CMK (cell line): ENCODE results near the gene CMKLR1.
A peak's percentile ranks its signal among the peaks of the same experiment; 100 is the strongest.

Source experiments
- DNase-seq: peaks from one replicate; pipeline ENCODE4 v3.0.0-alpha.2; 2010; ENCODE audit warnings: low read depth

The CMKLR1 gene

DNA sequence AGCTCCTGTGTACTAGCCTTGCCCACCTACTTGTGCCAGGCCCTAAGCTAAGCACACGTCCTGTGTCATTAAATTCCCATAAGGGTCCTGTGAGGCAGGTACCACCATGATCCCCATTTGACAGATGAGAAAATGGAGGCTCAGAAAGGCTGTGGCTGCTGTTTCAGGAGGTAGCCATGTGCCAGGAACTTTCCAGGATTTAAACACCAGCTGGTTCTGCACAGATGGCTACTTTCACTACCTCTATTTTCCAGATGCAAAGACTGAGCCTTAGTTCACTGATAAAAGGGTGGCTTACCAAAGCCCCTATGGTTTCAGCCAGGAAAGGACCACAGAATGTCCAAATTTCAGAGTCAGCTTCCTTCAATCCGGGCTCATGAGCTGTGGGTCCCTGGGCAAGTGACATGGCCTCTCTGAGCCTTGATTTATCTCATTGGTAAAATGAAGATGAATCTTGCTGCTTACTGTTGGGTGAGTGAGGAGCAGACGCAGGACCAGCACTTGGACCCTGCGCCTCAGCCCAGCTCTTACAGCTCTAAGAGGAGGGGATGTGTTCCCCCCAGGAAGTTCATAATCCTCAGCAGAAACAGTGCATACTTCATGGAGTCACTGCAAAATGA, 23.5 kb downstream of the CMKLR1 start:
- no peak for DNase-seq

DNA sequence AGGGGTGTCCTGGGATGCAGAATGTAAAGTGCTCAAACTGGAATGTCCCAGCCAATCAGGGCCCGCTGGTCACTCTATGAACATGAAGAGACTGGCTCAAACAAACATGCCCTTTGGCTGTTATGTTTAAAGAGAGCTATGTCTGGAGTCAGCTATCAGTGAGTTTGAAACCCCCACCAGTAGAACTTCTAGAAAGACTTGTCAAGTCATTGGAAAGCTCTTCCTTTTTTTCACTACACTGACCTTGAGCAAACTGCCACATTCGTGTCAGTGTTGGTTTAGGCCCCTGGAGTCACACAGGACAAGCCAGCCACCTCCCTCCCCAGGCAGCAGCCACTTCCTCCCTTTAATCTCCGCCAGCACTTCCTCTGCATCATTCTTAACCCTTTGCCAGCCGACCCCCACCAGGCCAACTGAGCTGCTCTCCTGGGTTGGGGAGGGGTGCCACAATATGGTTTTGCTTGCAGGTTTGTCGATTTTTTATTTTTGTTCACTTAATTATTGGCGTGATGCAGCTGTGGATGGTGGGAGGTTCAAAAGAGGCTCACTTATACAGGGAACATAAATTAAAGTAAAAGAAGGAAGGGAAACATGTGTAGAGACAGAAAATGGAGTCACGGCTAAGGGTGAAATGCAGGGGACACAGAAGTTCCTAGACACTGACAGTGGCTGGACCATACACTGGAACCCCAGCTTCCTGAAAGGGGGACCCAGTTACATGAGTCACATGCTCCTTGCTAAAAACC, 25.3 kb downstream of the CMKLR1 start:
- peak; percentile 74 for DNase-seq

DNA sequence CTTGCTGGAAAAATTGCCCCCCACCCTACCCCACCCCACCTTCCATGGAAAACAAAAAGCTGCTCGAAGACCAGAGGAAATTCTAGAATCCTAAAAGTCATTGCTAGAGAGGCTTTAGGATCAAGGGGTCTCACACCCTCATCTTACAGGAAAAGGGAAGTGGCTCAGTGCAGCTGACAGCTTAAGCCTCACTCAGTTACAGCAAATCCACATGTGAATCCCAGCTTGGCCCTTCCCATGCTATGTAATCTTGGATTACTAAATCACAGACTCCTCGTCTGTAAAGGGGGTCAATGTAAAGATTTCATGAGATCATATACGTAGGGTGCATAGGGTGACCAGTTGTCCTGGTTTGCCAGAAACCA, 25.9 kb downstream of the CMKLR1 start:
- DNase-seq: no peak

DNA sequence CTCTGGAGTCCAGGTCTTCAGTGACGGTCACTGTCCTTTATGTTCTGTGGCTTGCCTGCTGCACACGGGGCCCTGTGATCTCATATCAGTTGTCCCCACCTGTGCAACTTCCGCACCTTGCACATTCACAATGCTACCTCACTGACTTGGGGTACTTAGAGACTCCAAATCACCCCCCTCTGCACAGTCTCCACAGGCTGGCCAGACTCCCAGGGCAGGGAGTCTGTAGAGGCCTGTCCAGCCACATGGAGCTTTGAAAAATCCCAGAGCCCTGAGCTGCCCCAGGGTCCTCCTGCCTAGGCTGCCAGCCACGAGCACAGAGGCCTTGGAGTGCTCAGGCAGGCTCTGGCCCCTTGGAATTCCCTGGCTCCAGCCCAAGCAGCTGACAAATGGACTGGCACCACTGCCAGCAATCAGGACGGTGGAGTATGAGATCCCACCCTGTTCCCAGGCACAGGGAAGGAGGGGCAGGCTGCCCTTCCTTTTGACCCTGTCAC, 26.4 kb downstream of the CMKLR1 start:
- no peak for DNase-seq

DNA sequence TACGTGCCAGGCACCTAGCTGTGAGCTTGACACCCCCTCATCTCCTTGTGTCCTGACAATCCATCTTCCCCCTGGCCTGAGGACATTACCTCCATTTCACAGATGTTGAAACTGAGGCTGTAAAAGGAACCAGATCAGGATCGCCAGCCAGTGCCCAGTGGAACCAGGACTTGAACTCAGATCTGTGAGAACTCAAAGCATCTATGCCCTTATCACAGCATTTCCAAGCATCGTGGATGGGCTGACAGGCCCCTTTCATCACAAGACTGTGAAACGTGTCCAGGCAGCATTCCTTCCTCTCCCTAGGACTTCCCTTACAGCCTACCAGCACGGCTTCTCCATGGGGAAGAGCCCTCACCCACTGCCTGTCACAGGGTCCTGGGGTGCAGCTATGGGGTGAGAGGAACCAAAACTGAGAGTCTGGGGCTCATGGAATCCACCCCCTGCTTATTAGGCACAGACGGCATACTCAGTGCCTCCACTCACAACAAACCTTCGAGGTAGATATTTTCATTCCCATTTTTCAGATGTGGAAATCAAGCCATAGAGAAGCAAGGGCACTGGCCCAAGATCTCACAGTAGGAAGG, 26.9 kb downstream of the CMKLR1 start:
- no peak for DNase-seq

DNA sequence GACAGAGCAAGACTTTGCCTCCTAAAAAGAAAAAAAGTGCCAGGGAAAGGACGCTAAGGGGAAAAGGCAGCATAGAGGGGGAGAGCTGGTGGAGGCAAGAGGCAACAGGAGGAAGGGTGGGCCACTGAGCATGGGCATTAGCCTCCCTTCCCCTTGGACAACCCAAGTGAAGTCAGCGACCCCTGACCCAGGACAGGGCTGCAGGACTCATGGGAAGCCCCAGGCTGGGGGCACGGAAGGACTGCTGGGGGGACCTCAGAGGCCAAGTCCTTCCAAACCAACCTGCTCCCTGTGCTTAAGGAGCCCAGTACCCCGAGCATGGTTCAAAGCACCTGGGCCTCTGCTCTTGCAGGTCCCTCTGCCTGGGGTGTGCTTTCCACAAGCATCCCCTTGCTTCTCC, 27.5 kb downstream of the CMKLR1 start:
- DNase-seq: no peak

DNA sequence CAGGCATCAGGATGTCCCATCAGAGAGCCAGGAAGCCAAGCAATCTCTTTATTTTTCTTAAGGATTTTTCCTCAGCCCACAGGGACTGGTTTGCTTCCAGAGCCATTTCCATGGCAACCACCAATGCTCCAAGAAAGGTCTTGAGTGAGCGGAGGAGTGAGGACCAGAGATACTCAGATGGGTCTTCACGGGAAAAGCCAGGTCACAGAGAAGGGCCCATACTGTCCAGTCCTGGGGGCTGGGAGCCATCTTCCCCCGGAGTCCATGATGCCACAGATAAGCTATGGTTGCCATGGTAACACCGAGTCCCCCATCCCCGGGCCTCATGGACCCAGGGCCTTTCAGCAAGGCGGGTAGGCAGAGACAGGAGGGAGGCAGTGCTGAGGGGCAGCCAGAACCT, 28.6 kb downstream of the CMKLR1 start:
- DNase-seq: no peak

DNA sequence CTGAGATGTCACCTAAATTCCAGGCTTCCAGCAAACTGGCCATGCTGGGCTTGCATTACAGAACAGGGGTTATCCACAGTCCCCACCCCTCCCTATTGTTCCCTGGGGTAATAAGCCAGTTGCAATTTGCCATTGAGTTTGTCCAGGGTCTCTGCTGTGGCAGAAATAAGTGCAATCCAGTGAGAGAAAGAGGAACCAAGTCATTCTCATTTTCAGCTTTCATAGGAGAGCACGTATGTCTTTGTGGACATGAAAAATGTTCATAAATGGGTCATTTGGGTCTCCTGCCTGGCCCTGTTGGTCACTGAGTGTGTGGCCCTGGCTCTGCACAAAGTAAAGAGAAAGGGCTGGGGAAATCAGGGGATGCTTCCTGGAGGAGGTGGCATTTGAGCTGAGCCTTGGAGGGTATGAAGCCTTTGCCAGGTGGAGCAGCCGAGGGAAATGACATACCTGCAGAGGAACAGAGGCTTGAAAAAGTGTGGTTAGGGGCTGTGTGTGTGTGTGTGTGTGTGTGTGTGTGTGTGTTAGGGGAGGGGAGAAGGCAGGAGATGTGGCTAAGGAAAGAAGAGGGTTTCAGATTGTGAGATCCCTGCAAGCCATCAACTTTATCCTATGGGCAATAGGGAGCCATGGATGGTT, 29.3 kb downstream of the CMKLR1 start:
- no peak for DNase-seq

DNA sequence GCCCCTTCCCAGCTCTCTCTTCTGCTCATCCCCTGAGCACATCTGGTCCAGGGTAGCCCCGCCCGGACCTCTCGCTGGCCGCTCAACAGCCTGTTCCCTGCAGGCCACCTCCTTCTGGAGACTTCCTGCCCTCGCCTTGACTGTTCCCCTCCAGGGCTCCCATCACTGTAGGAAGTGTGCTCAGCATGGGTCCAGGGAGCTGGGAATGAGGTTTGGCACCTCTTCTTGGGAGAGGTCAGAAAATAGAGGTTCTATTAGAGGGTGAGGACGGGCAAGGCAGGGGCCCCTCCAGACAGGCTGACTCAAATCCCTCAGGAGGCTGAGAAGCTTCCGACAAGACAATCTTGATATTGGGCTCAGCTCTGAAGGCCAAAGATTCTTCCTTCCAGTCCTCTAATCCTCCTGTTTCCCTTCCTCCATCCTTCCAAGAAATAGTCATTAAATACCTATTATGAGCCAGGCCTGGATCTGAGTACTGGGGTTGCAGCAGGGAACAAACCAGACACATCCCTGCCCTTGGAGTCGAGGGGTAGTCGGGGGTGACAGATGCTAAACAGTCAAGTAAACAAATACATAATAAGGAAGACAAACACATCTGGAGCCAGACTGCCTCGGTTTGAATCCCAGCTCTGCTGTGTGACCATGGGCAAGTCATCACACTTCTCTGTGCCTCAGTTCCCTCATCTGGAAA, 30.6 kb downstream of the CMKLR1 start:
- no peak for DNase-seq

DNA sequence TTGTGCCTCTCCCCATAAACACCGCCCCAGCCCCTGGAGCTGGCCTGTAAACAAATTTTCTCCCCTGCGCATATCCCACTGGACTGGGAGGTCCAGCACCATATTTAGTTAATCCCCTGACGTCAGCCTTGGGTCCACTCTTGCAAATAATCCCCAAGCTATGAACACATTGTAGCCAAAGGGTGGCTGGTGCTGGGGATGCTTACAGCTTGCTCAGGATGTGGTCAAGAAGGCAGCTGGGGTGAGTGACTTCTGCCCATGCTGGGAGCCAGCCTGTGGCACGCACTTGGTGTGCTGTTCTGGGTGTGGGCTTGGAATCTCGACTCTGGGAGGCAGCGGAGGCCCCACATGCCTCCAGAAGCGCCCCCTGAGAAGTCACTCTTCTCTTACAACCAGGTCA, 32.1 kb downstream of the CMKLR1 start:
- DNase-seq: no peak

DNA sequence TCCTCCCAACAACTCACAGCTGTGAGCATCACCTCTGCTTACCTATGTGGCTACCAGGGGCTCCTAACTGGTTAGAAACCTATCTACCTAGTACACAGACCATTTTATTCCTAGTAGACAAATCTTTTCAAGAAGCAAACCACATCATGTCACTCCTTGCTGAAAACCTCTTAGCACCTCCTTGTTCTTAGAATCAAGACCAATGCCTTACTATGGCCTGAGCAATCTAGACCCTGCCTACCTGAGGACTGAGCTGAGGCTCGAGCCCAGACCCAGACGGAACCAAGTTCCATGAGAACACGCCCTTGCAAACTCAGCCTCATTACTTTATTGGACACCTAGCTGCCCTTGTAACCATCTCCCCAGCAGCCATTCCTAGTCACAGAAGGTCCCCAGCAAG, 32.6 kb downstream of the CMKLR1 start:
- DNase-seq: no peak

DNA sequence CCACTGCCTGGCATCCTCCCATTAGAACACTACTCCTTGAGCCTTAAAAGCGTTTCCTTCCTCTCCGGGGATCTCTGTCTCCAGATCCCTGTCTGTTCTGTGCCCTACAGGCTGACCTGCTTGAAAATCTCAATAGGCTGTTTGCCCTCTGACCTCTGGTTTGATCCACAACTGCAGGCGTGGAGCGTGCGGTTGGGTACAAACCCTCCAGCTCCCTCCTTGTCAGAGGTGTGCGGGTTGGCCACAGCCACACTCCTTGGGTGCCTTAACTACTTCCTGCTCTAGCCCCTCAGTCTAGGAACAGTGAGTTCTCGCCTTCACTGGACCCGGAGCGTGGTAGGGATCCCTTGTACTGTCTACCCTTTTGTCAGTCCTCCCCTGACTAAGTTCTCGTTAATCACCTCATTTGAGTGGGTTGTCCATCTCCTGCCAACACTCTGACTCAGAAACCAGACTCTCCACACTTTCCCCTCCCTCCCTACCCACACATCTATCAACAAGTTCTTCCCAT, 33.1 kb downstream of the CMKLR1 start:
- no peak for DNase-seq

DNA sequence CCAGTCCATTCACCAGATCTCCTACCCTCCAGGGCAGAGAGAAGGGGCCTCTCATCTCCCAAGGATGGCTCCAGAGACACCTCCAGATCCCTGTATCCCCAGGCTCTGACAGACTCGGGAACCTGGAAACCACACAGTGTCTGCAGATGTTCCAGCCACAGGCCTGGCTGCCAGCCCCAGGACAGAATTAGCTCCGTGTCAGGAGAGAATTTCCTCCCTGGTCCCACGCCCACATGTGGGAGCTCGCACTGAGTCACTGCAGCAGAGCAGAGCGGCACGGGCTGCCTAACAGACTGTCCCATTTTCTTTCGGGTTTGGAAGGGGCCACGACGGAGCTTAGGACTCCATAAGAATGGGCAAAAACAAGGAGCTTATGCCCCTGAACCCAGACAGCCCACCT, 33.6 kb downstream of the CMKLR1 start:
- DNase-seq: no peak

DNA sequence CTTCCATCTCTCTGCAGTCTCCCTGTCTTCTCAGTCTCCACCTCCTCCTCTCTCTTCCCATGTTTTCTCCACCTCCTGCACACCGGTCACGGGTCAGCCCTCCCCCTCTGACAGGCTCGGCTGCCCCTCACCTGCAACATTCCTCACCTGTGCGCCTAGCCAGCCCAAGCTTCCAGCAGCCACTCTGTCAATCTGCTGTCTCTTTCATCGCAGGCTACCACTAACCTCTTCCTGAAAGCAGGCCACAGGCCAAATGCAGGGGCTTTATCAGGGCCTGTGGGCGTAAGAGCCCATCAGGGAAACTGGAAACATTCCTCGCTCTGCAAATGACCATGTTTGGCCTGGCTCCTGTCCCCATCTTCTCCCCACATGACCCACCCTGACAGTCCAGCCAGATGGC, 34.5 kb downstream of the CMKLR1 start:
- DNase-seq: no peak

DNA sequence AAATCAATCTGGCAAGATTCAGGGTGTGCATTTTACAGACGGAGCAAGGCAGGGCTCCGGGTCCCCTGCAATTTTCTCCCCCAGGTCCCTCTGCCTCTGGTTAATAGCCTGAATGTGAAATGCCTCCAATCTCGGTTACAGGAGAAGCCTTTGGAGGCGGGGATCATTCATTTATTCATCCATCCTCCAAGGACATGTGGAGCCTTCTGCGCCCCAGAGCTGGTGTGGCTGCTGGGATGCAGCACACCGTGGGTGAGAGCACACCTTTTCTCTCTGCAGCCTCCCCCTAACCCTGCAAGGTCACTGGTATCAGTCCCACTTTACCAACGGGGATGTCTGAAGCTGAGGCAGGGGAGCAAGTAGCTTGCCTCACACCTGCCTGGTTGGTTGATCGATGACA, 35.4 kb downstream of the CMKLR1 start:
- DNase-seq: no peak

DNA sequence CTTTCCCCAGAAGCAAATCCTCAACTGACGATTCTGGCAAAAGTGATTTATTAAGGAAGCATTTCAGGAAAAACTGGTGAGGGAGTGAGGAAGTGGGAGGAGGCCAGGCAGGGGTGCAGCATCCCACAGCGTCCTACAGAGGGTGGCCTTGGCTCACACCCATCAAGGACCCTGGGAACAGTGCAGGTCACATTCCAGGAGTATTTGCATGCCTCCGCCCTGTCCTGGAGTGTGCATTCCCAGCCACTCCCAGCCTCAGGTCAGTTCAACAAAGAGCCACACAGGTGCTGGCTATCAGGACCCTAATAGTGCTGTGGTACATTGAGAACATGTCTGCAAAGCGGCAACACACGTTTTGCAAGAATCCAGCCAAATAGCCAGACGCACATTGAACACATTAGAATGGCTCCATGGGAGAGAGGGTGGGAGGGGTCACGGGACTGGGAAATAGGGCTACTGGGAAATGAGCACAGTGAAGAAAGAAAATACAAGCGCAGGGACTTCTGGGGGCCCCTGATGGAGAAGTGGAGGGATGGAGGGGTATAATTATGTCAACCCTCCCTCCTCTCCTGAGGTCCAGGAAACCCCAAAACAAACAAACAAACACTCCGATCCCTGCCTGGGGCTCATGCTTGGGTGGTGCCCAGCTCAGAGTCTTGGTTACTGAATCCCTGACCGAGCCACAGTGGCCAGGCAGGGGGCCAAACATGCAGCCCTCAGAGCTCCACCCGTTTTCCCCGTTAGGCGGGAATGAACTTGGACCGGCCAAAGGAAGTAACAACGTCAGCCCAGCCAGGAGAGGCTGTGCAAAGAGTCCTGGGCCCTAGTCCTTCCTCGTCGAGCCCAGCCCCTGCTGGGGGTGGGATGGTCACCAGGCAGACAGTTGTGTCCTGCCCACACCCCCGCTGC, 36.5 kb downstream of the CMKLR1 start:
- DNase-seq: no peak

DNA sequence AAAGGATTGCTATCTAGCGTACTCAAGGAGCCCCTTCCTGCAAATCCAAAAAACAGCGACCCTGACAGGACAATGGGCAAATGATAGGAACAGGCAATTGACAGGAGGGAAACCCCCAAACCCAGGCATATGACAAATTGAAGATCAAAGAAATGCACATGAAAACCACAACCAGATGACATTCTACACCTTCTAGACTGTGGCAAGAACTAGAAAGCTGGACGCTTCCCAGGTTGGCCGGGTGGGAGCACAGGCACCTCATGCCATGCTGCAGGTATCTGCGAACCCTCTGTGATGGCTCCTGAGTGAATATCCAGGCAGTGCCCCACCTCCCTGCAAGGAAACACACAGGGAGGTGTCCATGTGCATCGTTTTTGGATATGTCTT, 37.1 kb downstream of the CMKLR1 start:
- DNase-seq: no peak

DNA sequence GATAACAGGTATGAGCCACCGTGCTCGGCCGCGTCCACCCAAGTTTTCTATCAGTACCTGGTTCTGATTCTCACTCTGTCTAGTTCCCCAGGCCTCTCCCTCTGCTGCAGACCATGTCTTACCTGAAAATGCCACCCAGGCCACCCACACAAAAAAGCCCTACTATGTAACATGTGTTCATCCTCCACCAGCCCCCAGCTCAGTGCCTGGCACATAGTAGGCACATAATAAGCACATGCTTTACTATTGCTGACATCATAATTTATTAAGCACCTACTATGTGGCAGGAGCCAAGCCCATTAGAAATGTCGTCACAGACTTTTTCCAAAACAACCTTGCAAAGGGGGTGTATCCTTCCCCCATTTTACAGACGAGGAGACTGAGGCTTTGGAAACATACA, 37.8 kb downstream of the CMKLR1 start:
- no peak for DNase-seq

DNA sequence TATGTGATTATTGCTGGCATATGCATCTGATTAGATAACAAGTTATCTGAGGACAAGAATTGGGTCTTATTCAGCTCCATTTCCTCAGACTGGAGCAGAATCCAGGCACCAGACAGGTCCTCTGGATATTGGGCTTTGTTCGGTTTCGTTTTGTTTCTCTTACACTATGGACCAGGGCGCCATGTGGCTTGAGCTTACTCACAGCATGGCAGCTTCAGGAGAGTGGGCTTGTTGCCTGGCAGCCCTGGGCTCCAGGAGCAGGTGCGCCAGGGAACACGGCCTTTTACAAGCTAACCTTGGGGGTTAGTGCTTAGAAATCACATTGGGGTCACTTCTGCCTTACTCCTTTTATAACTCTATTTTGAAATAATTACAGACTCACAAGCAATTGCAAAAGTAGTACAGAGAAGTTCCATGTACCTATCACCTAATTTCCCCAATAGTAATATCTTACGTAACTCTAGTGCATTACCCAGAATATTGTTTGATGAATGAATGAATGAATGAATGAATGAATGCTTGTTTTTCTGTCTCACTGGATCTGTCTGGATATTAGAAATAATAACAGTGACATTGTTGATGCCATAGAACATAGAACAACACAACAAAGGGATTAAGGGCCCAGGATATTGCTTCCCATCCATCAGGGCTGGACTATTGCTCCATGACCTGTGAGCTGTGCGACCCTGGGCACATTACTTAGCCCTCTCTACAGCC, 39.0 kb downstream of the CMKLR1 start:
- no peak for DNase-seq

DNA sequence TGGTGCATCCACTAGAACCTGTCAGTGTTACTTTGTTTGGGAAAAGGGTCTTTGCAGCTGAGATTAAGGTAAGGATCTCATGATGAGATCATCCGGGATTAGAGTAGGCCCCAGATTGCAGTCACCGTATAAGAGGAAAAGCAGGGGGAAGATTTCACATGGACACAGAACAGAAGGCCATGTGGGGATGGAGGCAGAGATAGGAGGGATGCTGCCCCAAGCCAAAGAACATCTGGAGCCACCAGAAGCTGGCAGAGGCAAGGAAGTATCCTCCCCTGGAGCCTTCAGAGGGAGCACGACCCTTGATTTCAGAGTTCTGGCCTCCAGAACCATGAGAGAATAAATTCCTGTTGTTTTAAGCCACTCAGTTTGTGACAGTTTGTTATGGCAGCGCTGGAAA, 39.6 kb downstream of the CMKLR1 start:
- no peak for DNase-seq
